SK-N-MC (cell line): ENCODE results near the gene USP16.
"Not testable (repeated sequence)": the region's sequence is repeated elsewhere in the genome, so short reads cannot be mapped to it uniquely, and the experiment has no call there.

ENCODE experiments used
- DNase-seq: peaks from one replicate; pipeline ENCODE4 v3.0.0-alpha.2; 2011; ENCODE audit warnings: low read depth, low spot score
- H3K27ac ChIP-seq: fragments of 200-600 bp; sonication (generic); 2 replicates; pipeline ENCODE4 v1.5.1; 2016; ENCODE audit warnings: mixed run types
- H3K36me3 ChIP-seq: fragments of 200-600 bp; sonication (generic); 2 replicates; pipeline ENCODE4 v1.6.1; 2017; ENCODE audit warnings: antibody characterized with exemption, low read length, mixed read lengths; ENCODE audit not compliant: insufficient read depth
- H3K4me3 ChIP-seq: fragments of 200-600 bp; sonication (generic); 2 replicates; pipeline ENCODE4 v1.5.1; 2016
- H3K9ac ChIP-seq: fragments of 200-600 bp; sonication (generic); 2 replicates; pipeline ENCODE4 v1.8.0; 2017; ENCODE audit warnings: mixed run types, mixed read lengths; ENCODE audit not compliant: insufficient read length
- H3K9me3 ChIP-seq: fragments of 200-600 bp; sonication (generic); 2 replicates; pipeline ENCODE4 v1.6.1; 2017; ENCODE audit warnings: low read depth, mild to moderate bottlenecking, antibody characterized with exemption, low read length, moderate library complexity, mixed read lengths
- EZH2 ChIP-seq: fragments of 200-600 bp; sonication (generic); IDR thresholded peaks from one replicate; pipeline ENCODE4 v1.6.1; 2017; ENCODE audit warnings: antibody characterized with exemption
- FOXP2 ChIP-seq: optimal IDR thresholded peaks from 2 replicates; pipeline ENCODE3; 2011; ENCODE audit warnings: mild to moderate bottlenecking, moderate library complexity; ENCODE audit not compliant: insufficient read depth; ENCODE audit errors: extremely low read length, control extremely low read depth
- POLR2AphosphoS5 ChIP-seq: IDR thresholded peaks from 2 replicates; pipeline ENCODE4 v1.6.1; 2012; ENCODE audit warnings: mild to moderate bottlenecking, low read depth, low read length, borderline replicate concordance

USP16 gene

GRCh38 chr21:29074783-29075182 is 50.3 kb downstream of the USP16 start:
- H3K9me3 ChIP-seq: no peaks in the 10 kb centered on the region
- no peak overlapping the region for H3K27ac ChIP-seq
- H3K4me3 ChIP-seq: no peak overlapping the region
- TF ChIP-seq POLR2AphosphoS5 (no peak), EZH2 (no peak), FOXP2 (no peak)
- peaks cover 26% of the 10 kb centered on the region for H3K36me3 ChIP-seq
- H3K9ac ChIP-seq: no peak overlapping the region
- DNase-seq: no peak

- TF ChIP-seq POLR2AphosphoS5 (no peak), EZH2 (no peak), FOXP2 (no peak)
- no peak for DNase-seq
- peaks cover 15% of the 10 kb centered on the region for H3K36me3 ChIP-seq
- H3K9ac ChIP-seq: no peak overlapping the region
- no peak overlapping the region for H3K4me3 ChIP-seq
- H3K9me3 ChIP-seq: no peaks in the 10 kb centered on the region
- no peak overlapping the region for H3K27ac ChIP-seq
Observed at GRCh38 chr21:29075706-29076466, 51.4 kb downstream of the USP16 start.

GRCh38 chr21:29076731-29077640 is 52.5 kb downstream of the USP16 start:
- not testable (repeated sequence) for H3K4me3 ChIP-seq, H3K36me3 ChIP-seq, DNase-seq, H3K9ac ChIP-seq, H3K27ac ChIP-seq, H3K9me3 ChIP-seq

GRCh38 chr21:29077651-29078090 is 53.2 kb downstream of the USP16 start:
- no peak overlapping the region for H3K4me3 ChIP-seq
- DNase-seq: no peak
- H3K36me3 ChIP-seq: no peaks in the 10 kb centered on the region; the same call in 1 of the 2 replicates
- H3K9ac ChIP-seq: no peak overlapping the region
- no peaks in the 10 kb centered on the region for H3K9me3 ChIP-seq
- no peak for TF ChIP-seq POLR2AphosphoS5
- TF ChIP-seq FOXP2: no peak
- TF ChIP-seq EZH2: no peak
- H3K27ac ChIP-seq: no peak overlapping the region

GRCh38 chr21:29078869-29079767 is 54.6 kb downstream of the USP16 start:
- no peak for DNase-seq
- Histone ChIP-seq H3K27ac (no peak overlapping the region), H3K36me3 (no peaks in the 10 kb centered on the region), H3K4me3 (no peak overlapping the region), H3K9me3 (no peaks in the 10 kb centered on the region), H3K9ac (no peak overlapping the region)
- no peak for TF ChIP-seq FOXP2
- TF ChIP-seq EZH2: no peak
- no peak for TF ChIP-seq POLR2AphosphoS5

GRCh38 chr21:29080454-29080941 is 56.0 kb downstream of the USP16 start:
- H3K27ac ChIP-seq: no peak overlapping the region
- no peak for DNase-seq
- H3K9me3 ChIP-seq: no peaks in the 10 kb centered on the region
- TF ChIP-seq POLR2AphosphoS5 (no peak), EZH2 (no peak), FOXP2 (no peak)
- H3K9ac ChIP-seq: no peak overlapping the region
- H3K4me3 ChIP-seq: no peak overlapping the region
- no peaks in the 10 kb centered on the region for H3K36me3 ChIP-seq

GRCh38 chr21:29082046-29082815 is 57.8 kb downstream of the USP16 start:
- no peaks in the 10 kb centered on the region for H3K9me3 ChIP-seq
- H3K27ac ChIP-seq: no peak overlapping the region
- no peak for DNase-seq
- no peak overlapping the region for H3K9ac ChIP-seq
- no peak for TF ChIP-seq POLR2AphosphoS5
- TF ChIP-seq FOXP2: no peak
- TF ChIP-seq EZH2: no peak
- no peaks in the 10 kb centered on the region for H3K36me3 ChIP-seq
- H3K4me3 ChIP-seq: no peak overlapping the region
